AG09319 (cell line): ENCODE measurements around the gene TOMM70.

Experiments used
- DNase-seq: peaks from one replicate; pipeline ENCODE4 v3.0.0-alpha.2; 2010; ENCODE audit warnings: low read depth; ENCODE audit errors: extremely low read depth
- TF ChIP-seq, protein P1 (sequence below): IDR thresholded peaks from 2 replicates; pipeline ENCODE4 v1.5.1; 2011; ENCODE audit warnings: low read depth, mild to moderate bottlenecking, inconsistent platforms, low read length, moderate library complexity

The TOMM70 gene

DNA sequence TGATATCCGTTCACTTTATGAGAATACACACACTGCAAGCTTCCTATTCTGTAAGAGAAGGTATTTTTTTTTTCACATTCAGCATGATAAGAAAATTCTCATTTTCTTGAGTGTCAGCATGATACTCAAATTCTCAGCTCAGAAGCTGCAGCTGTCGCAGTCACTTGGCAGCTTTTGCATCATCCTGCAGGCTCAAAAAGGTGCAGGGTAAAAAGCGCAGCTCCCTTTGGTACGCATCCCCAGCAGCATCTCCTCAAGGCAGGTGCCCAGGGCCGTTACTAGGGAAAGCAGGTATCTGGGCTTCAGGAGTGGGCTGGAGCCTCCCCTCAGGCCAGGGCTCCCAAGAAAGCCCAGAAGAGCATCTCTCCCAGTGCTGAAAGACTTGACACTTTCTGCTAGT lies 22.7 kb upstream of the TOMM70 start:
- DNase-seq: no peak
- TF ChIP-seq, protein P1, sequence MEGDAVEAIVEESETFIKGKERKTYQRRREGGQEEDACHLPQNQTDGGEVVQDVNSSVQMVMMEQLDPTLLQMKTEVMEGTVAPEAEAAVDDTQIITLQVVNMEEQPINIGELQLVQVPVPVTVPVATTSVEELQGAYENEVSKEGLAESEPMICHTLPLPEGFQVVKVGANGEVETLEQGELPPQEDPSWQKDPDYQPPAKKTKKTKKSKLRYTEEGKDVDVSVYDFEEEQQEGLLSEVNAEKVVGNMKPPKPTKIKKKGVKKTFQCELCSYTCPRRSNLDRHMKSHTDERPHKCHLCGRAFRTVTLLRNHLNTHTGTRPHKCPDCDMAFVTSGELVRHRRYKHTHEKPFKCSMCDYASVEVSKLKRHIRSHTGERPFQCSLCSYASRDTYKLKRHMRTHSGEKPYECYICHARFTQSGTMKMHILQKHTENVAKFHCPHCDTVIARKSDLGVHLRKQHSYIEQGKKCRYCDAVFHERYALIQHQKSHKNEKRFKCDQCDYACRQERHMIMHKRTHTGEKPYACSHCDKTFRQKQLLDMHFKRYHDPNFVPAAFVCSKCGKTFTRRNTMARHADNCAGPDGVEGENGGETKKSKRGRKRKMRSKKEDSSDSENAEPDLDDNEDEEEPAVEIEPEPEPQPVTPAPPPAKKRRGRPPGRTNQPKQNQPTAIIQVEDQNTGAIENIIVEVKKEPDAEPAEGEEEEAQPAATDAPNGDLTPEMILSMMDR: no peak

DNA sequence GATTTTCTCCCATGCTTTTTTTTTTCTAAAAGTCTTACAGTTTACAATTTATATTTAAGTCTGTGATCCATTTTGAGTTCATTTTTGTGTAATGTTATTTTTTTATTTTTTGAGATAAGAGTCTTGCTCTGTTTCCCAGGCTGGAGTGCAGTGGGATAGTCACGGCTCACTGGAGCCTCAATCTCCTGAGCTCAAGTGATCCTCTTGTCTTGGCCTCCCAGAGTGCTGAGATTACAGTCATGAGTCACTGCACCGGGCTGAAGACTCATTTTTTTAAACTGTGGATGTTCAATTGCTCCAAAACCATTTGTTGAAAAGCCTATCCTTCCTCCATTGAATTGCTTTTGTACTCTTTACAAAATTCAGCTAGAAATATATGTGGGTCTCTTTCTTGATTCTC lies 20.0 kb upstream of the TOMM70 start:
- TF ChIP-seq, protein P1: no peak
- no peak for DNase-seq

GRCh38 chr3:100419406-100419805 lies 18.5 kb upstream of the TOMM70 start:
- TF ChIP-seq, protein P1: no peak
- DNase-seq: no peak

DNA sequence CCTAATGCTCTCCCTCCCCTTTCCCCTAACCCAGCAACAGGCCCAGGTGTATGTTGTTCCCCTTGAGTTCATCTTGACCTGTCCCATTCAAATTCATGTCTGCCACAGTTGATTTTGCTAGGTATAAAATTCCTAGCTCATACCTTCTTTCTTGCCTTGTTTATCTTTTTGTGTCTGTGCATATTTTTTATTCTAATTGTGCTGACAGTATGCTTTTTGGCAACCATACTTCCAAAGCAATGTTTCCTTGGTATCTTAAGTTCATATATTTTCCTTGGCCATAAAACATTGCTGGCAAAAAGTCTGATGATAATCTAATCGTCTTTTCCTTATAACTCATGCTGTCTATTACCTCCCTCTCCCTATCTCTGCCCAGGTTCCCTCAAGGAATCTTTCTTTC lies 16.0 kb upstream of the TOMM70 start:
- no peak for DNase-seq
- TF ChIP-seq, protein P1: no peak

DNA sequence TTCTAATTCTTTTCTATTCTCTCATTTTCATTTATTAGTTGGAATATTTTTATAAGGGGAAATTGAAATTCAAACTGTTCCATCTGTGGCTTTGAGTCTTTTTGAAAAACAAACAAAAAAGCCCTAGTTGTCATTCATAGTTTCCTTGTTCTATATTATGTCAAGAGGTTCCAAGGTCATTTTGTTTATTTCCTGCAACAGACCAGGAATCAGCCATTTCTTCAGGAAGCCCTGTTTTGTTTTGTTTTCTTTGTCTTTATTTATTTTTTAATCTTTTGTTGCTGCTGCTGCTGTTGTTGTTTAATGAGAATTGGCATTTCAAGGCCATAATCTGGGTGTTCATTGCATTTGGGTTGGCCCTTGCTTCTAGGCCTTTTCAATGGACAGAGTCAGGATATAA lies 15.3 kb upstream of the TOMM70 start:
- DNase-seq: no peak
- TF ChIP-seq, protein P1: no peak

DNA sequence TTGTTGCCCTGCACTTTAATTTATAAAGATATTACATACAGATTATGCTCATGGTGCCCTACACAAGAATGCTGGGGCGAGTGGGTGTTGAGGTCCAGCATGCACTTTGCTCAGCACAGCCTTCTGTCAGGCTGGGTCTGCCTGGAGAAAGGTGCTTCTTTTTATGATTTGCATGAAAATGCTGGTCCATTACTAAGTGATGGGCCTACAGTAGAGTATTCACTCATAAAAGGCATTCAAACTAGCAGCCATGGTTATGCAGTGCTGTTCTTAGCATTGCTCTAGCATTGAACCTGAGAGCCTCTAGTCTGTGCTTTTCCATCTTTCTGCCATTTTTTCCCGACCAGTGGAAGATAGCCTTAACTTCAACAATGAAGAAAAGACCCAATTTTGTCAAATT lies 12.7 kb upstream of the TOMM70 start:
- no peak for DNase-seq
- TF ChIP-seq, protein P1: no peak

DNA sequence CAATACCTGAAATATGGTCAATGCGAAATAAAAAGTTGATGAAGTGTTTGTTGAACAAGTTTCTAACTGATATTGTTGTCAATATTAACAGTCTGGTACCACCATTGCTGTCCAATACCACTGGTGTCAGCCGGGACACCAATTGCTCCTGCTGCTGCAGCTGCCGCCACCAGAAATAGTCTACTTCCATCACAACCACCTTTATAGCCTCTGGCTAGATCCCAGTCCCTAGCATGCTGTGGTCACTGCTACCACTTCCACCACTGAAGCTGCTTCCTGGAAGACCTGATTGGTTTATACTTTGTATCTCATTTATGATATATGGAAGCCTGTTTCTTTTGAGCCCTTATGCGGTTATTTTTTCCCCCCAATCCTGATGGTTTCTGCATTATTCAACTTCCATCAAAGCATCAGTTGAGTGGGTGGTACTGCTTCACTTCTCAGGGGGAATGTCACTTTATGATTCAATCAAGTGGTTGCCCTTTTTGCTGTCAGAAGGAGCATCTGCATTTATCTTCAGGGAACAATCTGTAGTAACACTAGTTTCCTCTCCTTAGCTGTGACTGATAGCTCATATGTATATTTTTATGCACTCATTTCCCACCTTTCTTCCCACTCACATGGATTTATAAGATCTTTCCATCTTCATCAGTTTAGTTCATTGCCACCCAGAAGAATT lies 12.2 kb upstream of the TOMM70 start:
- no peak for DNase-seq
- TF ChIP-seq, protein P1: no peak
